GM12891 (cell line): ENCODE measurements around the gene TTLL5.

ENCODE experiments used
- DNase-seq: peaks from one replicate; pipeline ENCODE4 v3.0.0; 2011; ENCODE audit warnings: low spot score; ENCODE audit not compliant: insufficient read length
- FAIRE-seq: peaks from 2 replicates; lab custom pipeline; 2011; peaks lifted over from hg19 to GRCh38; lab: Jason Lieb, UNC
- PAX5 ChIP-seq: IDR thresholded peaks from 2 replicates; pipeline ENCODE4 v1.6.1; 2011; ENCODE audit warnings: low read length, moderate library complexity, mild to moderate bottlenecking; ENCODE audit not compliant: insufficient read depth, severe bottlenecking
- POLR2A ChIP-seq: IDR thresholded peaks from 2 replicates; pipeline ENCODE4 v1.6.1; 2011; ENCODE audit warnings: low read depth, low read length, control low read depth
- POLR2AphosphoS5 ChIP-seq: IDR thresholded peaks from 2 replicates; pipeline ENCODE4 v1.6.1; 2011; ENCODE audit warnings: low read depth, low read length, control low read depth
- POU2F2 ChIP-seq: IDR thresholded peaks from 2 replicates; pipeline ENCODE4 v1.6.1; 2011; ENCODE audit warnings: low read depth, mild to moderate bottlenecking, control low read depth, low read length, moderate library complexity
- SPI1 ChIP-seq: IDR thresholded peaks from 2 replicates; pipeline ENCODE4 v1.6.1; 2011; ENCODE audit warnings: low read depth, low read length, control low read depth
- TAF1 ChIP-seq: IDR thresholded peaks from 2 replicates; pipeline ENCODE4 v1.6.1; 2011; ENCODE audit warnings: low read depth, low read length, control low read depth

Gene TTLL5

GRCh38 chr14:75875958-75876357, 214.9 kb downstream of the TTLL5 start:
- FAIRE-seq = peak; percentile 91
- DNase-seq = peak; percentile 21

GRCh38 chr14:75876530-75876929, 215.5 kb downstream of the TTLL5 start:
- DNase-seq = no peak
- FAIRE-seq = no peak
- TF ChIP-seq TAF1 (no peak), POU2F2 (no peak), POLR2A (no peak), POLR2AphosphoS5 (no peak), PAX5 (no peak), SPI1 (no peak)

More at GRCh38 chr14:75875958-75876357, 214.9 kb downstream of the TTLL5 start:
- peak; percentile 74 for TF ChIP-seq POU2F2
- TF ChIP-seq POLR2A = no peak

GRCh38 chr14:75877292-75877691, 216.2 kb downstream of the TTLL5 start:
- TF ChIP-seq PAX5 = no peak
- TF ChIP-seq TAF1 = no peak
- no peak for TF ChIP-seq POU2F2
- TF ChIP-seq POLR2A = no peak
- no peak for TF ChIP-seq SPI1
- TF ChIP-seq POLR2AphosphoS5 = no peak
- DNase-seq (no peak), FAIRE-seq (no peak)

GRCh38 chr14:75877884-75878283, 216.8 kb downstream of the TTLL5 start:
- DNase-seq = no peak
- TF ChIP-seq PAX5 = no peak
- no peak for TF ChIP-seq POLR2A
- FAIRE-seq = no peak

DNA sequence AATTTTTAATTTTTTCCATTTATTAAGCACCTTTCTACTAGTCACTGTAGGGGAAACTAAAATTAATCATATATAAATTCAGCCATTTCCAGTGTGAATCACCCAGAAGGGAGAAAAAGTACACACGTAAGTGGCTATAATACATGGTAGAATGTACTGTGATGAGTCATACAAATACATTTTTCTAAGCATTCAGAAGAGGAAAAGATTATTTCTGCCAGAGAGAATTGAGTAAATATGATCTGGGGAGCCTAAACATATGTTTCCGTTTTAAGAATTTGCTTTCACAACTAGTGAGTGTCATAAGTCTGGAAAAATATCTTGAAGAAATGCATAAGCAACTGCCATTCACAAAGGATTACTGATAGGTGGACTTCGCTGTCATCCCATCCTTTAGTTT, 218.0 kb downstream of the TTLL5 start:
- DNase-seq (no peak), FAIRE-seq (no peak)
- no peak for TF ChIP-seq TAF1
- no peak for TF ChIP-seq POLR2AphosphoS5
- no peak for TF ChIP-seq POU2F2
- no peak for TF ChIP-seq SPI1
- TF ChIP-seq POLR2A = no peak
- no peak for TF ChIP-seq PAX5

- DNase-seq (no peak), FAIRE-seq (no peak)
- TF ChIP-seq PAX5 (no peak), POU2F2 (no peak), POLR2A (no peak), POLR2AphosphoS5 (no peak), SPI1 (no peak), TAF1 (no peak)
Observed at GRCh38 chr14:75880512-75880911, 219.5 kb downstream of the TTLL5 start.

GRCh38 chr14:75881994-75882393, 220.9 kb downstream of the TTLL5 start:
- TF ChIP-seq PAX5 (no peak), POLR2AphosphoS5 (no peak), POU2F2 (no peak), TAF1 (no peak), POLR2A (no peak), SPI1 (no peak)
- FAIRE-seq (no peak), DNase-seq (no peak)

DNA sequence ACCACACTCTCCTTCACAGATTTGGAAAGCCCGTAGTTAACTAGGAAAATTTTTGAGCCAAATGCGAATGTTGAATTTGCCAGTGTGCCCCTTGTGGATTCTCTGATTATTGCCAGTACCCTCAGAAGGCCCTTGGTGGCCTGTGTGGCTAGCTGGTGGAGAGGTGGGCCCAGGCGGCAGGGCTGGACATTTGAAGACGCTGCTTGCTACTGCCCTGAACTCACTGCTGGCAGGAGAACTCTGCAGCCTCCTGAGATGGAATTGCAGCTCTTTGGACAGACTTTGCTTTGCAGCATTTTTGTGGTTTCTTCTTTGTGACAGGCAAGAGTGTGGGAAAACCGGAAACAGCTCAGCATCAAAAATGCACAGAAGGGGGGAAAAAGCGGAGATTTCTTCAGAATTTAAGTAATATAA, 223.2 kb downstream of the TTLL5 start:
- no peak for TF ChIP-seq PAX5
- no peak for TF ChIP-seq TAF1
- TF ChIP-seq SPI1 = no peak
- no peak for TF ChIP-seq POLR2AphosphoS5
- TF ChIP-seq POU2F2 = no peak
- no peak for TF ChIP-seq POLR2A
- FAIRE-seq (no peak), DNase-seq (no peak)

- DNase-seq (no peak), FAIRE-seq (no peak)
- no peak for TF ChIP-seq SPI1
- no peak for TF ChIP-seq POLR2AphosphoS5
- no peak for TF ChIP-seq POLR2A
- TF ChIP-seq POU2F2 = no peak
Observed at GRCh38 chr14:75885829-75886228, 224.8 kb downstream of the TTLL5 start.

- no peak for FAIRE-seq
- no peak for DNase-seq
- no peak for TF ChIP-seq POLR2AphosphoS5
- no peak for TF ChIP-seq PAX5
- no peak for TF ChIP-seq POU2F2
- no peak for TF ChIP-seq TAF1
Observed at GRCh38 chr14:75886636-75887348, 225.7 kb downstream of the TTLL5 start.
